SK-N-MC (cell line): ENCODE data around the gene HDAC4.

Source experiments
- EZH2 ChIP-seq: fragments of 200-600 bp; sonication (generic); IDR thresholded peaks from one replicate; pipeline ENCODE4 v1.6.1; 2017; ENCODE audit warnings: antibody characterized with exemption
- FOXP2 ChIP-seq: optimal IDR thresholded peaks from 2 replicates; pipeline ENCODE3; 2011; ENCODE audit warnings: mild to moderate bottlenecking, moderate library complexity; ENCODE audit not compliant: insufficient read depth; ENCODE audit errors: extremely low read length, control extremely low read depth
- POLR2AphosphoS5 ChIP-seq: IDR thresholded peaks from 2 replicates; pipeline ENCODE4 v1.6.1; 2012; ENCODE audit warnings: mild to moderate bottlenecking, low read depth, low read length, borderline replicate concordance

GRCh38 chr2:239092571-239093294 is 308.1 kb downstream of the HDAC4 start:
- TF ChIP-seq EZH2 = no peak
- no peak for TF ChIP-seq POLR2AphosphoS5
- TF ChIP-seq FOXP2 = no peak
